ENCODE results near the gene MLXIP. TPM values are rescaled to one million over a fixed set of nuclear protein-coding genes. Genes with fewer than 3 reads are reported as not detected.

MLXIP gene
- total and polyA plus RNA-seq, 2 of the 8 experiments (the other 6 are each of a cell fraction or from before 2014, with no cell fraction given), result 5.5 to 40.5 TPM

DNA sequence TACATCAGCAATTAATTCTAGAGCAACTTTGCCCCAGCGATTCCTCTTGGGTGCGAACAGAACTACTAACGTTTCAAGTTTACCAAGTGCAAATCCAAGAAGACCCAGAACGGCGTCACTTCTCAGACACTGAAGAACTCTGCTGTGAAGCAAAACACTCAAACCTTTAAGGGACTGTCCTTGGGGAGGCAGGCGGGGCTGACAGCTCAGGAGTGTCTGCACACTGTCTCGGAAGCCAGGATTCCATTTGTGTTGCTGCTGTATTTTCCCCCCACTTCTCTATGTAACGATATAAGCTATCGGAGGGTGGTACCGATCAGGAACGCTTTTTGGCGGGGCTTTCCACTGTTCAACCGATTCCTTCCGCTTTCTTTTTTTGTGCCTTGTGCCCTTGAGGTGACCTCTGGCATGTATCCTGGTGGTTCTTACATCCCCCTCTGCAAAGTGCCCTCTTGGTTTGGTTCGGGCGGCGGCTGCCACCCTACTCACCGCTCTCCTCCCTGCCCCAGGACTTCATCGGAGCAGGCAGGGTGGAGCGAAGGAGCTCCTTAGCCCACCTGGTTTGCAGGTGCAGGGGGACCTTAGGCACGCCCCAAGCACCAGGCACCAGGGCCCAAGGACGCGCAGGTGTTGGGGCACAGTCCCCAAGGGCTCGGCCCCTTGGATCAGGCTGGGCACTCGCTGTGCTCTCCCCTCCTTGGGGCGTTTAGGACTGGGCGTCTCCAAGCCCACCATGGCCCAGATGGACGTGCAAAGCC, 19.2 kb upstream of the MLXIP start:
- no peaks in the 10 kb centered on the region for H3K23me2 ChIP-seq (ENCODE audit: low read depth, low read length)
- H4K8ac ChIP-seq (ENCODE audit: extremely low read depth, insufficient read depth, low read length), result peak overlapping the region; percentile 12; the same call in 1 of the 2 replicates
- H3K4me2 ChIP-seq (ENCODE audit: insufficient read depth in 1 of 2, low read depth in 2 of 2, low read length in 2 of 2), result no peak overlapping the region
- H2BK12ac ChIP-seq (ENCODE audit: low read depth, low read length), result no peak overlapping the region
- no peak overlapping the region for H2BK5ac ChIP-seq (ENCODE audit: low read depth, low read length)
- no peaks in the 10 kb centered on the region for H3K79me1 ChIP-seq (ENCODE audit: low read depth, low read length)
- no peak overlapping the region for H3K23ac ChIP-seq (ENCODE audit: insufficient read length)
- no peak overlapping the region for H2BK20ac ChIP-seq (ENCODE audit: low read length)
- H3K4me1 ChIP-seq (replicated peaks in 1 of 4; ENCODE audit: control insufficient read depth in 3 of 4, insufficient read depth in 4 of 4, low read length in 3 of 4), result peaks cover 0 to 11% (median 7%) of the 10 kb centered on the region in 4 experiments; a peak in 6 of 7 replicates
- H4K91ac ChIP-seq (replicated peaks; ENCODE audit: insufficient read length, low read length), result no peak overlapping the region
- no peak overlapping the region for H3K56ac ChIP-seq (replicated peaks; ENCODE audit: insufficient read length, low read depth, low read length)
- H3K27me3 ChIP-seq (replicated peaks in 1 of 4; ENCODE audit: control insufficient read depth in 3 of 4, extremely low read depth in 1 of 4, insufficient read depth in 3 of 4, low read length in 3 of 4), result no peaks in the 10 kb centered on the region
- H3K79me2 ChIP-seq (ENCODE audit: control insufficient read depth in 1 of 2, insufficient read depth in 2 of 2, low read length in 2 of 2), result no peaks in the 10 kb centered on the region
- H3K14ac ChIP-seq (ENCODE audit: insufficient read length), result no peak overlapping the region
- H3K4me3 ChIP-seq (ENCODE audit: extremely low read depth in 1 of 4, insufficient read depth in 2 of 4, low read depth in 3 of 4, low read length in 4 of 4), result no peak overlapping the region
- no peak overlapping the region for H2AFZ ChIP-seq (ENCODE audit: low read length)
- peaks cover 2 to 3% of the 10 kb centered on the region in 2 experiments for H4K20me1 ChIP-seq (replicated peaks in 1 of 2; ENCODE audit: control insufficient read depth in 1 of 2, insufficient read depth in 2 of 2, low read length in 2 of 2)
- H3K36me3 ChIP-seq (ENCODE audit: control insufficient read depth in 2 of 4, insufficient read depth in 4 of 4, low read length in 3 of 4), result peaks cover 5 to 25% (median 18%) of the 10 kb centered on the region in 4 experiments
- DNase-seq (ENCODE audit: low read depth in 1 of 2, low spot score in 2 of 2), result no peak
- H2BK120ac ChIP-seq (replicated peaks; ENCODE audit: low read depth, low read length), result no peak overlapping the region
- no peak overlapping the region for H4K5ac ChIP-seq (ENCODE audit: insufficient read length, low read depth, low read length)
- H3K4ac ChIP-seq (replicated peaks; ENCODE audit: insufficient read length, low read depth, low read length), result no peak overlapping the region
- H2AK5ac ChIP-seq (ENCODE audit: low read depth, low read length), result no peak overlapping the region
- POLR2A ChIA-PET (ENCODE audit: partially characterized antibody), result interaction anchor here (1.1 kb wide), 1 partner anchor 19 kb away, joined by 3 read pairs; the partner anchor contains the start of gene MLXIP
- CTCF ChIA-PET (ENCODE audit: partially characterized antibody), result interaction anchor here (20.6 kb wide), 1 partner anchor 65 kb away, joined by 379 read pairs; no protein-coding TSS in a partner anchor
- no peaks in the 10 kb centered on the region for H3K9me3 ChIP-seq (ENCODE audit: insufficient read depth in 2 of 2, low read depth in 1 of 2, low read length in 1 of 2)
- no peak overlapping the region for H3K9ac ChIP-seq (replicated peaks in 1 of 4; ENCODE audit: extremely low read depth in 1 of 4, low read depth in 3 of 4, low read length in 3 of 4)
- WGBS, 2 experiments (ENCODE audit: extremely low coverage in 1 of 2, insufficient coverage in 1 of 2, insufficient read length in 1 of 2, insufficient replicate concordance in 2 of 2, low coverage in 1 of 2, low lambda C conversion rate in 2 of 2, missing lambda C conversion rate in 1 of 2), result 91% methylated on average over 27 of the region's 28 CpGs; no CpG with 5 or more reads in 1 of the 2 experiments
- no peak for FAIRE-seq
- H2BK15ac ChIP-seq (ENCODE audit: low read length), result no peak overlapping the region
- H3K18ac ChIP-seq (ENCODE audit: extremely low read depth, low read length), result no peak overlapping the region
- no peak overlapping the region for H3K27ac ChIP-seq (ENCODE audit: low read depth, low read length)
- TF ChIP-seq EGR1 (IDR thresholded peaks at IDR 0.05; ENCODE audit: borderline replicate concordance, low read depth, low read length) (no peak), EP300 (IDR thresholded peaks at IDR 0.05; ENCODE audit: borderline replicate concordance in 1 of 2, low read depth in 2 of 2, low read length in 2 of 2) (no peak), RAD21 (IDR thresholded peaks at IDR 0.05 in 1 of 2, conservative IDR thresholded peaks at IDR 0.05 in 1 of 2; ENCODE audit: low read depth in 2 of 2, low read length in 2 of 2) (no peak), CEBPB (IDR thresholded peaks at IDR 0.05; ENCODE audit: low read depth, low read length) (no peak)
- TF ChIP-seq, protein P1, sequence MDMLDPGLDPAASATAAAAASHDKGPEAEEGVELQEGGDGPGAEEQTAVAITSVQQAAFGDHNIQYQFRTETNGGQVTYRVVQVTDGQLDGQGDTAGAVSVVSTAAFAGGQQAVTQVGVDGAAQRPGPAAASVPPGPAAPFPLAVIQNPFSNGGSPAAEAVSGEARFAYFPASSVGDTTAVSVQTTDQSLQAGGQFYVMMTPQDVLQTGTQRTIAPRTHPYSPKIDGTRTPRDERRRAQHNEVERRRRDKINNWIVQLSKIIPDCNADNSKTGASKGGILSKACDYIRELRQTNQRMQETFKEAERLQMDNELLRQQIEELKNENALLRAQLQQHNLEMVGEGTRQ (IDR thresholded peaks at IDR 0.05; ENCODE audit: low read length), result no peak
- TF ChIP-seq, protein P2, sequence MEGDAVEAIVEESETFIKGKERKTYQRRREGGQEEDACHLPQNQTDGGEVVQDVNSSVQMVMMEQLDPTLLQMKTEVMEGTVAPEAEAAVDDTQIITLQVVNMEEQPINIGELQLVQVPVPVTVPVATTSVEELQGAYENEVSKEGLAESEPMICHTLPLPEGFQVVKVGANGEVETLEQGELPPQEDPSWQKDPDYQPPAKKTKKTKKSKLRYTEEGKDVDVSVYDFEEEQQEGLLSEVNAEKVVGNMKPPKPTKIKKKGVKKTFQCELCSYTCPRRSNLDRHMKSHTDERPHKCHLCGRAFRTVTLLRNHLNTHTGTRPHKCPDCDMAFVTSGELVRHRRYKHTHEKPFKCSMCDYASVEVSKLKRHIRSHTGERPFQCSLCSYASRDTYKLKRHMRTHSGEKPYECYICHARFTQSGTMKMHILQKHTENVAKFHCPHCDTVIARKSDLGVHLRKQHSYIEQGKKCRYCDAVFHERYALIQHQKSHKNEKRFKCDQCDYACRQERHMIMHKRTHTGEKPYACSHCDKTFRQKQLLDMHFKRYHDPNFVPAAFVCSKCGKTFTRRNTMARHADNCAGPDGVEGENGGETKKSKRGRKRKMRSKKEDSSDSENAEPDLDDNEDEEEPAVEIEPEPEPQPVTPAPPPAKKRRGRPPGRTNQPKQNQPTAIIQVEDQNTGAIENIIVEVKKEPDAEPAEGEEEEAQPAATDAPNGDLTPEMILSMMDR (IDR thresholded peaks at IDR 0.05; ENCODE audit: control extremely low read depth in 1 of 3, insufficient read depth in 1 of 3, low read depth in 1 of 3, low read length in 3 of 3), result no peak
- TF ChIP-seq, protein P3, sequence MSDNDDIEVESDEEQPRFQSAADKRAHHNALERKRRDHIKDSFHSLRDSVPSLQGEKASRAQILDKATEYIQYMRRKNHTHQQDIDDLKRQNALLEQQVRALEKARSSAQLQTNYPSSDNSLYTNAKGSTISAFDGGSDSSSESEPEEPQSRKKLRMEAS (IDR thresholded peaks at IDR 0.05), result no peak
